Measurements from ENCODE around the gene FFAR1.

The FFAR1 gene

GRCh38 chr19:35309481-35310279, 38.0 kb upstream of the FFAR1 start:
- H3K4me3 ChIP-seq (ENCODE audit: low read length) = no peak overlapping the region
- no peaks in the 10 kb centered on the region for H3K4me1 ChIP-seq (ENCODE audit: insufficient read depth, low read length)
- no peaks in the 10 kb centered on the region for H3K9me3 ChIP-seq (ENCODE audit: low read length)
- H2AFZ ChIP-seq (ENCODE audit: low read depth, low read length) = no peak overlapping the region
- H3K36me3 ChIP-seq (ENCODE audit: insufficient read depth, low read length) = no peaks in the 10 kb centered on the region
- peaks cover 3% of the 10 kb centered on the region for H3K27me3 ChIP-seq (ENCODE audit: insufficient read depth, low read length)

GRCh38 chr19:35310331-35310730, 37.4 kb upstream of the FFAR1 start:
- Histone ChIP-seq H3K36me3 (ENCODE audit: insufficient read depth, low read length) (no peaks in the 10 kb centered on the region), H3K9me3 (ENCODE audit: low read length) (no peaks in the 10 kb centered on the region), H3K4me1 (ENCODE audit: insufficient read depth, low read length) (no peaks in the 10 kb centered on the region), H3K27me3 (ENCODE audit: insufficient read depth, low read length) (peaks cover 3% of the 10 kb centered on the region), H2AFZ (ENCODE audit: low read depth, low read length) (no peak overlapping the region), H3K4me3 (ENCODE audit: low read length) (no peak overlapping the region)

GRCh38 chr19:35310811-35311465, 36.8 kb upstream of the FFAR1 start:
- H3K9me3 ChIP-seq (ENCODE audit: low read length) = no peaks in the 10 kb centered on the region
- H2AFZ ChIP-seq (ENCODE audit: low read depth, low read length) = no peak overlapping the region
- H3K27me3 ChIP-seq (ENCODE audit: insufficient read depth, low read length) = peaks cover 3% of the 10 kb centered on the region
- H3K4me3 ChIP-seq (ENCODE audit: low read length) = no peak overlapping the region
- no peaks in the 10 kb centered on the region for H3K36me3 ChIP-seq (ENCODE audit: insufficient read depth, low read length)
- no peaks in the 10 kb centered on the region for H3K4me1 ChIP-seq (ENCODE audit: insufficient read depth, low read length)

- Histone ChIP-seq H3K9me3 (ENCODE audit: low read length) (no peaks in the 10 kb centered on the region), H3K36me3 (ENCODE audit: insufficient read depth, low read length) (no peaks in the 10 kb centered on the region), H3K4me3 (ENCODE audit: low read length) (no peak overlapping the region), H2AFZ (ENCODE audit: low read depth, low read length) (no peak overlapping the region), H3K27me3 (ENCODE audit: insufficient read depth, low read length) (peaks cover 3% of the 10 kb centered on the region), H3K4me1 (ENCODE audit: insufficient read depth, low read length) (no peaks in the 10 kb centered on the region)
Measured at GRCh38 chr19:35311901-35312665, 35.6 kb upstream of the FFAR1 start.

GRCh38 chr19:35313587-35313986, 34.1 kb upstream of the FFAR1 start:
- peaks cover 3% of the 10 kb centered on the region for H3K27me3 ChIP-seq (ENCODE audit: insufficient read depth, low read length)
- no peak overlapping the region for H3K4me3 ChIP-seq (ENCODE audit: low read length)
- H2AFZ ChIP-seq (ENCODE audit: low read depth, low read length) = no peak overlapping the region
- H3K4me1 ChIP-seq (ENCODE audit: insufficient read depth, low read length) = peaks cover 5% of the 10 kb centered on the region
- H3K36me3 ChIP-seq (ENCODE audit: insufficient read depth, low read length) = no peaks in the 10 kb centered on the region
- H3K9me3 ChIP-seq (ENCODE audit: low read length) = no peaks in the 10 kb centered on the region

- H3K4me1 ChIP-seq (ENCODE audit: insufficient read depth, low read length) = peaks cover 5% of the 10 kb centered on the region
- no peak overlapping the region for H3K4me3 ChIP-seq (ENCODE audit: low read length)
- no peaks in the 10 kb centered on the region for H3K9me3 ChIP-seq (ENCODE audit: low read length)
- H3K27me3 ChIP-seq (ENCODE audit: insufficient read depth, low read length) = peaks cover 3% of the 10 kb centered on the region
- no peaks in the 10 kb centered on the region for H3K36me3 ChIP-seq (ENCODE audit: insufficient read depth, low read length)
- H2AFZ ChIP-seq (ENCODE audit: low read depth, low read length) = no peak overlapping the region
Measured at GRCh38 chr19:35314031-35314430, 33.7 kb upstream of the FFAR1 start.

GRCh38 chr19:35314858-35315470, 32.7 kb upstream of the FFAR1 start:
- H3K27me3 ChIP-seq (ENCODE audit: insufficient read depth, low read length) = peaks cover 3% of the 10 kb centered on the region
- no peaks in the 10 kb centered on the region for H3K9me3 ChIP-seq (ENCODE audit: low read length)
- H2AFZ ChIP-seq (ENCODE audit: low read depth, low read length) = no peak overlapping the region
- H3K4me3 ChIP-seq (ENCODE audit: low read length) = no peak overlapping the region
- H3K36me3 ChIP-seq (ENCODE audit: insufficient read depth, low read length) = no peaks in the 10 kb centered on the region
- peaks cover 5% of the 10 kb centered on the region for H3K4me1 ChIP-seq (ENCODE audit: insufficient read depth, low read length)

- H3K27me3 ChIP-seq (ENCODE audit: insufficient read depth, low read length) = peaks cover 3% of the 10 kb centered on the region
- H3K36me3 ChIP-seq (ENCODE audit: insufficient read depth, low read length) = no peaks in the 10 kb centered on the region
- no peak overlapping the region for H3K4me3 ChIP-seq (ENCODE audit: low read length)
- H2AFZ ChIP-seq (ENCODE audit: low read depth, low read length) = no peak overlapping the region
- no peaks in the 10 kb centered on the region for H3K9me3 ChIP-seq (ENCODE audit: low read length)
- peaks cover 5% of the 10 kb centered on the region for H3K4me1 ChIP-seq (ENCODE audit: insufficient read depth, low read length)
Measured at GRCh38 chr19:35315883-35316282, 31.8 kb upstream of the FFAR1 start.

- no peak overlapping the region for H3K4me3 ChIP-seq (ENCODE audit: low read length)
- H3K4me1 ChIP-seq (ENCODE audit: insufficient read depth, low read length) = peaks cover 5% of the 10 kb centered on the region
- no peak overlapping the region for H2AFZ ChIP-seq (ENCODE audit: low read depth, low read length)
- no peaks in the 10 kb centered on the region for H3K36me3 ChIP-seq (ENCODE audit: insufficient read depth, low read length)
- peaks cover 3% of the 10 kb centered on the region for H3K27me3 ChIP-seq (ENCODE audit: insufficient read depth, low read length)
- no peaks in the 10 kb centered on the region for H3K9me3 ChIP-seq (ENCODE audit: low read length)
Measured at GRCh38 chr19:35316560-35316959, 31.1 kb upstream of the FFAR1 start.

- peaks cover 3% of the 10 kb centered on the region for H3K27me3 ChIP-seq (ENCODE audit: insufficient read depth, low read length)
- no peaks in the 10 kb centered on the region for H3K9me3 ChIP-seq (ENCODE audit: low read length)
- no peaks in the 10 kb centered on the region for H3K36me3 ChIP-seq (ENCODE audit: insufficient read depth, low read length)
- H3K4me1 ChIP-seq (ENCODE audit: insufficient read depth, low read length) = peaks cover 5% of the 10 kb centered on the region
- H3K4me3 ChIP-seq (ENCODE audit: low read length) = no peak overlapping the region
- no peak overlapping the region for H2AFZ ChIP-seq (ENCODE audit: low read depth, low read length)
Measured at GRCh38 chr19:35317464-35318043, 30.1 kb upstream of the FFAR1 start.

GRCh38 chr19:35318679-35319448, 28.8 kb upstream of the FFAR1 start:
- Histone ChIP-seq H3K9me3 (ENCODE audit: low read length) (no peaks in the 10 kb centered on the region), H3K27me3 (ENCODE audit: insufficient read depth, low read length) (no peaks in the 10 kb centered on the region), H3K4me3 (ENCODE audit: low read length) (no peak overlapping the region), H3K36me3 (ENCODE audit: insufficient read depth, low read length) (no peaks in the 10 kb centered on the region), H2AFZ (ENCODE audit: low read depth, low read length) (no peak overlapping the region), H3K4me1 (ENCODE audit: insufficient read depth, low read length) (peaks cover 5% of the 10 kb centered on the region)

- Histone ChIP-seq H3K9me3 (ENCODE audit: low read length) (no peaks in the 10 kb centered on the region), H3K27me3 (ENCODE audit: insufficient read depth, low read length) (no peaks in the 10 kb centered on the region), H3K4me3 (ENCODE audit: low read length) (no peak overlapping the region), H2AFZ (ENCODE audit: low read depth, low read length) (no peak overlapping the region), H3K36me3 (ENCODE audit: insufficient read depth, low read length) (no peaks in the 10 kb centered on the region), H3K4me1 (ENCODE audit: insufficient read depth, low read length) (peaks cover 5% of the 10 kb centered on the region)
Measured at GRCh38 chr19:35320065-35320713, 27.5 kb upstream of the FFAR1 start.

All from neuron (in vitro differentiated cells).